ENCODE measurements around the gene CALML6. TPM values are rescaled to one million over a fixed set of nuclear protein-coding genes. Genes with fewer than 3 reads are reported as not detected.

CALML6 gene
- total RNA-seq, 1 donor from 2014 or later, result 2.3 TPM

GRCh38 chr1:1895456-1896336, 19.4 kb upstream of the CALML6 start:
- no peak overlapping the region for H3K4me3 Mint-ChIP-seq (ENCODE audit: unreplicated experiment)
- H3K27me3 Mint-ChIP-seq (ENCODE audit: low read depth), result no peaks in the 10 kb centered on the region
- no peaks in the 10 kb centered on the region for H3K9me3 Mint-ChIP-seq (ENCODE audit: low read depth)
- no peak for DNase-seq (ENCODE audit: low spot score)
- TF ChIP-seq, protein P1, sequence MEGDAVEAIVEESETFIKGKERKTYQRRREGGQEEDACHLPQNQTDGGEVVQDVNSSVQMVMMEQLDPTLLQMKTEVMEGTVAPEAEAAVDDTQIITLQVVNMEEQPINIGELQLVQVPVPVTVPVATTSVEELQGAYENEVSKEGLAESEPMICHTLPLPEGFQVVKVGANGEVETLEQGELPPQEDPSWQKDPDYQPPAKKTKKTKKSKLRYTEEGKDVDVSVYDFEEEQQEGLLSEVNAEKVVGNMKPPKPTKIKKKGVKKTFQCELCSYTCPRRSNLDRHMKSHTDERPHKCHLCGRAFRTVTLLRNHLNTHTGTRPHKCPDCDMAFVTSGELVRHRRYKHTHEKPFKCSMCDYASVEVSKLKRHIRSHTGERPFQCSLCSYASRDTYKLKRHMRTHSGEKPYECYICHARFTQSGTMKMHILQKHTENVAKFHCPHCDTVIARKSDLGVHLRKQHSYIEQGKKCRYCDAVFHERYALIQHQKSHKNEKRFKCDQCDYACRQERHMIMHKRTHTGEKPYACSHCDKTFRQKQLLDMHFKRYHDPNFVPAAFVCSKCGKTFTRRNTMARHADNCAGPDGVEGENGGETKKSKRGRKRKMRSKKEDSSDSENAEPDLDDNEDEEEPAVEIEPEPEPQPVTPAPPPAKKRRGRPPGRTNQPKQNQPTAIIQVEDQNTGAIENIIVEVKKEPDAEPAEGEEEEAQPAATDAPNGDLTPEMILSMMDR (IDR thresholded peaks at IDR 0.05), result no peak
- no peak overlapping the region for H3K27ac Mint-ChIP-seq (ENCODE audit: unreplicated experiment)
- H3K36me3 Mint-ChIP-seq (ENCODE audit: low read depth), result no peaks in the 10 kb centered on the region
- H3K4me1 Mint-ChIP-seq (ENCODE audit: low read depth), result peaks cover 20% of the 10 kb centered on the region

- Mint-ChIP-seq H3K36me3 (ENCODE audit: low read depth) (no peaks in the 10 kb centered on the region), H3K9me3 (ENCODE audit: low read depth) (no peaks in the 10 kb centered on the region), H3K27ac (ENCODE audit: unreplicated experiment) (no peak overlapping the region), H3K4me3 (ENCODE audit: unreplicated experiment) (no peak overlapping the region), H3K27me3 (ENCODE audit: low read depth) (no peaks in the 10 kb centered on the region), H3K4me1 (ENCODE audit: low read depth) (peaks cover 10% of the 10 kb centered on the region)
- TF ChIP-seq, protein P1 (IDR thresholded peaks at IDR 0.05), result no peak
- DNase-seq (ENCODE audit: low spot score), result no peak
Observed at GRCh38 chr1:1898246-1898933, 16.7 kb upstream of the CALML6 start.

DNA sequence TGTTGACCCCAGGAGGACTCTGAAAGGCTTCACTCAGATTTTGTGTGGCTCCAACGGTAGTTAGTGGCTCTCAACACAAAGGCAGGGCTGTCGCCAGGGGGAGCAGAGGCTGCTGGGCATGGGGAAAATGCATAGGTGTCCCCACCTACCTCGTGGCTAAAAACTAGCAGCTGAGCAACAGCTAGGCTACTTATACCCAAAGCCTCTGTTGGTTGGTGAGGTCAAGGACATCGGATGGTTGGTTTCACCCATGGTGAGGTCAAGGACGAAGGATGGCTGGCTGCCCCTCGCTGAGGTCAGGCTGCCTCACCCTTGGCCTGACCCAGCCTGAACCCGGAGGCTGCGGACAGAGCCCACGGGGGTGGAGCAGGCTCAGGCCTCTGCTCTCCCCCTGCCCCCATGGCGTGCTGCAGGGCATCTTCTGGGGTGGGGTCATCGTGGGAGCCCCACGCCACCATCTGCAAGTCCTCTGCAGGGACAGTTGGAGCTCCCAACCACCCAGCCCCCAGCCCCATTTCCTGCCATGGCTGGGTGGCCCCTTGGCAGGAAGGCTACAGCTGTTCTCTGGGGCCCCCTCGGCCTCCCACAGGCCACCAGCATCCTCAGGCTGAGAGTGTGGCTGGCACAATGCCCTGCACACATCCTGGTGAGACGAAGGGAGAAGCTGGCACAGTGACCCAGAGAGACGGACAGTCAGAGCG, 15.6 kb upstream of the CALML6 start:
- TF ChIP-seq, protein P1 (IDR thresholded peaks at IDR 0.05), result no peak
- H3K4me3 Mint-ChIP-seq (ENCODE audit: unreplicated experiment), result no peak overlapping the region
- no peak for DNase-seq (ENCODE audit: low spot score)
- no peaks in the 10 kb centered on the region for H3K27me3 Mint-ChIP-seq (ENCODE audit: low read depth)
- peaks cover 10% of the 10 kb centered on the region for H3K4me1 Mint-ChIP-seq (ENCODE audit: low read depth)
- no peaks in the 10 kb centered on the region for H3K36me3 Mint-ChIP-seq (ENCODE audit: low read depth)
- H3K9me3 Mint-ChIP-seq (ENCODE audit: low read depth), result no peaks in the 10 kb centered on the region
- H3K27ac Mint-ChIP-seq (ENCODE audit: unreplicated experiment), result no peak overlapping the region

GRCh38 chr1:1899967-1900327, 15.1 kb upstream of the CALML6 start:
- TF ChIP-seq, protein P1 (IDR thresholded peaks at IDR 0.05), result no peak
- Mint-ChIP-seq H3K27ac (ENCODE audit: unreplicated experiment) (no peak overlapping the region), H3K9me3 (ENCODE audit: low read depth) (no peaks in the 10 kb centered on the region), H3K4me1 (ENCODE audit: low read depth) (peaks cover 4% of the 10 kb centered on the region), H3K27me3 (ENCODE audit: low read depth) (no peaks in the 10 kb centered on the region), H3K36me3 (ENCODE audit: low read depth) (no peaks in the 10 kb centered on the region), H3K4me3 (ENCODE audit: unreplicated experiment) (no peak overlapping the region)
- no peak for DNase-seq (ENCODE audit: low spot score)

Measured in chondrocyte (in vitro differentiated cells).